HS-27A (cell line): ENCODE data around the gene ZNF746.
"Not testable (repeated sequence)": the region's sequence is repeated elsewhere in the genome, so short reads cannot be mapped to it uniquely, and the experiment has no call there.

ENCODE experiments used
- DNase-seq: peaks from one replicate; pipeline ENCODE4 v3.0.0-alpha.2; 2012; ENCODE audit warnings: low read depth, missing footprints

Gene ZNF746

DNA sequence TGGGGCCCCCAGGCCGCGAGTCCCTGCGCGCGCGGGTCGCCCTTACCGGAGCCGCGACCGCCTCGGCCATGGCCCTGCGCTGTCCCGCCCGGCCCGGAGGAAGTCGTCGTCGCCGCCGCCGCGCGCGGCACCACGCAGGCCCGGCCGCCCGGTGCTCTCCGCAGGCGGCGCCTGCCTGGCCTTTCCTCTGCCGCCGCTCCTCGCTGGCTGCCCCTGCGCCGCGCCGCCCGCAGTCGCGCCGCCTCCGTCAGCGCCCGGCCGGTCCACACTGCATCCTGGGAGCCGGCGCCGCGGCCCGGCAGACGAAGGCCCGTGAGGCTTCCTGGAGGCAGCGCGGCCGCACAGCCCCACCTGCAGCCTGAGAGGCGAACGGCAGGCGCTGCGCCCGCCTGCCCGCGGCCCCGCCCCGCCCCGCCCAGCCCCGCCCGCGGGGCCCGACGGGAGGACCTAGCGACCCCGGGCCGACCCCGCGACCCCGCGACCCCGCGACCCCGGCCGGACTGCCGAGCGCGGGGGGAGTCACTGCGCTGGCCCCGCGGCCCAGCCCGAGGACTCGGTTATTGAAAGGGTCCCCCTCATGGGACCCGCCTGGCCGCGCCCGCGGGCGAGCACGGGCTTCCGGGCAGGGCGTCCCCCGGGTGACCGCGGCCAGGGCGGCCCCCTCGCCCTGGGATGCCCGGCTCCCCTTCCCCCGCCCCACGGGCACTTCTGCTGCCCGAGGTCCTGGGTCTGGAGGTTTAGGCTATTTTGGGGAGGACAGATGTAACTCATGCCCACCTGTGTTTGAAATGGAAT, at the start of gene ZNF746:
Gene ZNF746 (minus strand): TSS at position 343 of the 795 bp plus-strand sequence. CDS start 273 bp downstream, at position 70.
- no peak for DNase-seq

DNA sequence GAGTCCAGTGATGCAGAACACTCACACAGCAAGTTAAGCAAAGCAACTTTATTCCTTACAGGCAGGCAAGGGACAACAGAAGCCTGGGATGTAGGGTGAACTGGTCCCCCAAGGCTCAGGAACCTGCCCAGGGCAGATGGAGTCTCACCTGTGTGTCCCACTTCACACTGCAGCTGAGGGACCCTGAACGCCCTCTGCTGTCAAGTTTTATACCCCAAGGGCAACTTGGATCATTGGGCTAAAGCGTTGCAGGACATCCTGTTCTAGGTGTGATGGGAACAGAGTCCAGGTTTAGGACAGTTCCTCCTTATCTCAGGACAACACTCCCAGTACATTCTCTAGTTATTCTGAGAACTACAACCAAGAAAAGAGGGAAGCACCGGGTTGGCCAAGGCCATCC, 49.5 kb upstream of the ZNF746 start:
- no peak for DNase-seq

DNA sequence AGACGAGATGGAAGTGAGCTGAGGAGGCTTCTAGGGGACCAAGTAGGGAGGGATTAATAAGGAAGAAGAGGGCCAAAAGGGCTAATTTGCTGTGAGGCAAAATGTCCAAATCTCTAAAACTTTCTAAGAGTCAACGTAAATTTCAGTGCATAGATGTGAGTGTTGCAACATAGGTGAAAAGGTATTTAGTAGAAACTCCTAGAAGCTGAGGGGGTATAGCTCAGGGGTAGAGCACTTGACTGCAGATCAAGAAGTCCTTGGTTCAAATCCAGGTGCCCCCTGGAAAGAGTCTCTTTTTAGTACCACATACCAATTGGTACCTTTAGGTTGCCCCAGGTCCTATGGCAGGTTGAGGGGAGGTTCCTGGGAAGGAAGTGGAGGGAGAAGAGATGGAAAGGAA, 48.7 kb upstream of the ZNF746 start:
- DNase-seq, result no peak

DNA sequence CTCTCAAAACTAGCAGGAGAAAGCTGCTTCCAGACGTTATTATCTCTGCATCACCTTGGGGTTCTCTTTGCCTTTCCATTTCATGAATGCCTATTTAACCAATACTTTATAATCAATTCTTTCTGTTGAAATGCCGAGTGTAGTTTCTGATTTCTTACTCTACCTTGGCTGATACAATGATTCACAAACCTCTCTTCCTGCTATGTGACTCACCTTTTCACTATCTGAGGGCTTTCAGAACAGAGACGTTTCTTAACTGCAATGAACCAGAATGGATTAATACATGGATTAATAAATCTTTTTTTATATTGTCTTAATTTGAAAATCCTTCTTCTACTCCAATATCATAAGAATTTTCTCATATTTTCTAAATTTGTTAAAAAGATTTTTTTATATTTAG, 46.4 kb upstream of the ZNF746 start:
- DNase-seq, result no peak

DNA sequence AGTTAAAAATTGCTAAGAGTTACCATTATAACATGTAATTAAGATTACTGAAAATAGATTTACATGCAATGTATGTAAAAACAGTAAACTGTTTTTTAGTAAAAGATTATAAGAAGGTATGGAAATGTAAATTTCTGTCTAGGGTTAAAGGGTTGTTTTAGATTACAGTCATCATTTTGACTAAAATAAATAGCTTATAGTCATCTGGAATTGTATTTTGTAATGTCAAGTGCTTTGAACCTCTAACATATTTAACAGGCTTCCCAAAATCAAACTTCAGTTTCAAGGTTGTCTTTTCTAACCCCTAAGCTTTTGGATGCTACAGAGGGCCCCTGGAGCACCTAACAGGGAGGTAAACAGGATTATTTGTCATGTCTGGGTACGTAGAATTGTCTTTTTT, 35.0 kb upstream of the ZNF746 start:
- no peak for DNase-seq

DNA sequence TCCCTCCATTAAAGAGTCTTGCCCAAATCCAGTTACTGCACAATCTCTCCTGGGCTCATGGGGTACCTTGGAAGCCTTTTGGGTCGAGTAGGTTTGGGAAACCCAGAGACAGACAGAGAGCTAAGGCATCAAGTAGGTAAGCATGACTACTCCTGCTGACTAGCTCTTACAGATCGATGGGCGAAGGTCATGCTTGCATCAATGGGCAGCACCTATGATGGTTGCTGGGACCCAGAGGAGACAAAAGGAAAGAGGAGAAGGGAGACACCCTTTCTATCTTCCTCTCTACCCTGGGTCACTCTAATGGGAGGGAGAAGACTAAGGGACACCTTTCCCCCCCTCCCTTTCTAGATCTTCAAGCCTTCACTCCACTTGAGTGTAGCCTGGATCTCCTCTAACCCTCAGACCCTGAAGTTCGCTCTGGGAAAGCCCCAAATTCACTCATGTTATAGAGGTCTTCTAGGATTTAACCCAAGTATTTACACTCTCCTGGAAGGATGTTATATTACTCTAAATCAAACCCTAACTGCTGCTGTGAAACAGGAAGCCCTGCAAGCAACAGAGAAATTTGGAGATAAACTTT, 31.6 kb upstream of the ZNF746 start:
- no peak for DNase-seq

DNA sequence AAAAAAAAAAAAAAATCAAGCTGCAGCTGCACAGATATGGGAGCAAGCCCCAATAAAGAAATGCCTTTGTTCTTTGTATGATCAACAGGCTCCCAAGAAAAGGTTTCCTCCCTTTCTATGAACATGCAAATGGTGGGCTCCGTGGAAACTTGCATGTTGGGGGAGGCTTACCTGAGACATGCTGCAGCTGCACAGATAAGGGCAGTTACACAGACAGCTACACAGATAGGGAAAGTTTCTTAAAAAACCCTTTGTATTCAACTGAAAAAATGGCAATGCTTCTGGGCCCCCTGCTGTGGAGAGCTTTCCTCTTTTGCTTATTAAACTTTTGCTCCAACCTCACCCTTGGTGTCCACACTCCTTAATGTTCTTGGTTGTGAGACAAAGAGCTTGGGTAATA, 29.8 kb upstream of the ZNF746 start:
- no peak for DNase-seq

DNA sequence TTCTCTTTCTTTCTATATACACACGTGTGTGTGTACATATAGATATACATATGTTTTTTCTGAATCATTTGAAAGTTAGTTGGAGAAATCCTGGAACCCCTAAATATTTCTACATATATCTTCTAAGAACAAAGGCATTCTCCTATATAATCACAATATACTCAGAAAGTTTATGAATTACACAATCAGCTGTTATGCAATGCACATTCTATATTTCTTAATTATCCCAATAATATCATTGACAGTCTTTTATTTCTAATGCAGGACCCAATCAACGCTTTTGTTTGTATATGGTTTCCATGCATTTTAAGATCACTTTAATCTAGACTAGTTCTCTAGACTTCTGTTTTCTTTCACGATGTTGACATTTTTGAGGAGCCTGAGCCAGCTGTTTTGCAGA, 27.7 kb upstream of the ZNF746 start:
- no peak for DNase-seq

DNA sequence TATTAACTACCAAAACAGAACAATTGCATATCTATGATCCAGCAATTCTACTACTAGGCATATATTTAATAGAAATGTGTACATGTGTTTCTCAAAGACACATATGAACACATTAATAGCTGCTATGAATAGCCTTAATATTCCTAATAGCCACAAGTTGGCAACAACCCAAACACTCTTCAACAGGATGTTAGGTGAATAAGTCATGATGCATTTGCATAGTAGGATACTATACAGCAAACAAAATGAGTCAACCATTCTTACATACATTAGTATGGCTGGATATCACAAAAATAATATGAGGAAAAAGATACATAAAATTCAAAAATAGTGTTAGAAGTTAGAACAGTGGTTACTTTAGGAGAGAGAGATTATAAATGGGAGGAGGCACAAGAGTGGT, 26.8 kb upstream of the ZNF746 start:
- no peak for DNase-seq

DNA sequence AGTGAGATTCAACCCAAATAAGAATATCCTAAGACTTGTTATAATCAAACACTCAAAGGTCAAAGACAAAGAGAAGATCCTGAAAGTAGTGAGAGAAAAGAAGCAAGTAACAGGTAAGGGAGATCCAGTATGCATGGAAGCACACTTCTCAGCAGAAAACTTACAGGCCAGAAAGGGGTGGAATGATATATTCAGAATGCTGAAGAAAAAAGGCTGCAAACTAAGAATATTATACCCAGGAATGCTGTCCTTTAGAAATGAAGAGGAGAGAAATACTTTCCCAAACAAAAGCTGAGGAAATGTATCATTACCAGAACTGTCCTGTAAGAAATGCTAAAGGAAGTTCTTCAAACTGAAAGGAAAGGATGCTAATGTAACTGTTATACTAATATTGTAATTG, 12.6 kb upstream of the ZNF746 start:
- no peak for DNase-seq

DNA sequence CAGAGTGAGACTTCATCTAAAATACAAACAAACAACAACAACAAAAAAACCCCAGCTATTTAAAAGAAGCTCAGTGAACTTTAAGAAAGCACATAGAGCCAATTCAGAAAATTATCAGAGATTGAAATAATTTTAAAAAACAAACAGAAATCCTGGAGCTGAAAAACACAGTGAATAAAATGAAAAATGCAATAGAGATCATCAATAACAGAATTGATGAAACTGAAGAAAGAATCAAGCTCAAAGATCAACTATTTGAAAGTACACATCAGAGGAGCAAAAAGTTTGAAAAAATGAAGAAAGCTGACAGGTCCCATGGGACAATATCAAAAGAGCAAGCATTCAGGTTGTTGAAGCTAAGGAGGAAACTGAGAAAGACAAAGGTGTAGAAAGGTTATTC, 12.2 kb upstream of the ZNF746 start:
- DNase-seq, result no peak

DNA sequence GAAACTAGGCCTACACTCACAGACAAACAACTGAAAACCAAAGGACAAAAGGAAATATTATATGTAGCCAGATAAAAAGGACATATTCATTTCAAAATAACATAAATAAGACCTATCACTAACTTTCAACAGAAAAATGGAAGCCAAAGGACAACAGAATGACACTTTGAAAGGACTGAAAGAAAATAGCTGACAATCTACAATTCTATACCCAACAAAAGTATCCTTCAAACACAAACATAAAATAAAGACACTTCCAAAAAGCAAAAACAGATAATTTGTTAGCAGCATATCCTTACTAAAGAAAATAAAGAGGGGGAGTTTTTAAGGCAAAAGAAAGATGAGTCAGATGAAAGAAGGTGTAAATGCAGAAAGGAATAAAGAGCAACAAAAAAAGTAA, 7.9 kb upstream of the ZNF746 start:
- DNase-seq, result no peak

DNA sequence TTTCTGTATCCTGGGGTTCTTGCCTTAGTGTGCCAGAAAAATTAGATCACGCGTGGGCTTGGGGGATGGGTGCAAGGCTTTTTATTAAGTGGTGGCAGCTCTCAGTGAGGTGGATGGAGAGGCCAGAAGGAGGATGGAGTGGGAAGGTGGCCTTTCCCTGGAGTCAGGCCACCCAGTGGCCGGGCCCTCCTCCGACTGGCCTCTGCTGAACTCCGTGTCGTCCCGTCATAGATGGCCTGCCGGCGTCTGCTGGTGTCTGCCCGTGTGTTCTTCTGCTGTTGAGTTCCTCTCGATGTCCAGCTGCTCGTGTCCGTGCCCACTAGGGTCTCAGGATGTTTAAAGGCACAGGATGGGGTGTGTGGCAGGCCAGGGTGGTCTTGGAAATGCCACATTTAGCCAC, 4.0 kb upstream of the ZNF746 start:
- no peak for DNase-seq

DNA sequence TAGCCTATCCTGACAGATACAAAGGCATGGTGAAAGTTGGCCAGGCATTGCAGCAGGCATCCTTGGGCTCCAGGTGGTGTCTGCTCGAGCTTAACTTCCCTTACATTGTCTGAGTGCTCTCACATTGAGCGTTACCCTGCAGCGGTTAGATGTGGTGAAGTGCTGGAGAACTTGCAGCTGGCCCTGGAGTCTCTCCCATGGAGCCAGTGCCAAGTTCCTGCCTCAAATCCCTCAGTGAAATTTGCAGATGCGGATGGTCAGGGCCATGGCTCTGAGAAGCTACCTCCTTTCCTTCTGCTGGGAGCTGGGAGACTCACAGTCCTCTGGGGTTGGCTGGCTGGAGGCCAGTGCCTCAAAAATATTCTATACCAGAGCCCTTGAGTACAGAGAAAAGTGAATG, 3.3 kb upstream of the ZNF746 start:
- no peak for DNase-seq

DNA sequence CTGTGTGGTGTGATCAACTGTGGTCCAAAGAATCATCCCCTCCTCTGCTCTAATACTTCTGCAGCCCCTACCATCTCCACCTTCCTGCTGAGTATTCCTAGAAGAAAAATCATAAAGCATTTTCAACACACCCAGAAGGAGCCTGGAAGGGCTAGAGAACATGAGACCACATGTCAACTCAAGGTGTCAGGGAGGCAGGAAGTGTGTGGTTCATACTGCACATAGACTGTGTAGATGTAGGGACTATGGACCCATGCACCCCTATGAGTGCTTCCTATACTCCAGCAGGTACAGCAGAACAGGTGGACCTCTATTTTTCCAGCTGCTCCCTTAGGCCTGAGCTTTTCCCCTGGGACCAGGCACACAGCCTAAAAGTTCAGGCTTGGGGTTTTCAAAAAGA, 2.6 kb upstream of the ZNF746 start:
- DNase-seq, result no peak

DNA sequence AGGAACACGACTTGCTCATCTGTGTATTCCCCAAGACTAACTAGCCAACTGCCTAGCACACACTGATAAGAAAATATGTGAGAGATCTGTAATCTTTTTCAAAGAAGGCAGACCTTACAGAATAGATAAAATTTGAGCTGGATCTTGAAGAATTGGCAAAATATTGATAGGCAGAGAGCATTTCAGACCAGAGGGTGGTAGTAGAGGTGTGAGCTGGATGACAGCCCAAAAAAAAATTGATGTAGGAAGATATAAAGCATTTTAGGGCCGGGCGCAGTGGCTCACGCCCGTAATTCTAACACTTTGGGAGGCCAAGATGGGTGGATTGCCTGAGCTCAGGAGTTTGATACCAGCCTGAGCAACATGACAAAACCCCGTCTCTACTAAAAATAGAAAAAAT, 1.2 kb upstream of the ZNF746 start:
- DNase-seq, result no peak

DNA sequence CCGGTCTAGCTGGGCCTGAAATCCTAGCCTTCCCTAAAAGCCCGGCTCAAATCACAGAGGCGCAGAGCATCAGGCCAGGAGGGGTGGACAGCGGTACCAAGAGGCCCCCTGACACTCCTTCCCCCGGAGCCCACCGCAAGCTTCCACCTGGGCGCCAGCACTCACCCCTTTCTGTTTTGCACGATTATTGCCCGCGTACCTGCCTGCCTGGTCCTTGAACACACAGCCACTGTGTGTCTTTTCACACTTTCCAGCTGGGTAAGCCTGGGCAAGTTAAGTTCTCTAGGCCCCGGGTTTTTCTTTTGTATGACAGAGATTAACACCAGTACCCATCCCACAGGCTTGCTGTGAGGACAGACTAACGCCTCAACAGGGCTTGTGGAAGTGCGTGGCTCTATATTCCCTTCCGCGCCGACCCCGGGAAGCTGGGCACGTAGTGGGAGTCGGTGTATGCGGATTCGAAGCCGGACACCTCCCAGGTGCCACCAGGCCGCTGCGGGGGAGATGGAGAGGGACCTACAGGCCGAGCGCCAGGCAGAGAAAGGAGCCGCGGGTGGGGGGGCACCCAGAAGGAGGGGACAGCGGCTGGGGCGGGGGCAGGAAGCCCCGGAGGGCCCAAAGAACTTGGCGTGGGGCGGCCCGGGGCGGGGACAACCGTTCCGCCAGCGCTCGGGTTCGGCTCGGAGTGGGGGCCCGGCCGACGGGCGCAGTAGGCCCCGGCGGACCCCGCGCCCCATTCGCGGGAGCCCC, 792 bp downstream of the ZNF746 start:
- no peak for DNase-seq

DNA sequence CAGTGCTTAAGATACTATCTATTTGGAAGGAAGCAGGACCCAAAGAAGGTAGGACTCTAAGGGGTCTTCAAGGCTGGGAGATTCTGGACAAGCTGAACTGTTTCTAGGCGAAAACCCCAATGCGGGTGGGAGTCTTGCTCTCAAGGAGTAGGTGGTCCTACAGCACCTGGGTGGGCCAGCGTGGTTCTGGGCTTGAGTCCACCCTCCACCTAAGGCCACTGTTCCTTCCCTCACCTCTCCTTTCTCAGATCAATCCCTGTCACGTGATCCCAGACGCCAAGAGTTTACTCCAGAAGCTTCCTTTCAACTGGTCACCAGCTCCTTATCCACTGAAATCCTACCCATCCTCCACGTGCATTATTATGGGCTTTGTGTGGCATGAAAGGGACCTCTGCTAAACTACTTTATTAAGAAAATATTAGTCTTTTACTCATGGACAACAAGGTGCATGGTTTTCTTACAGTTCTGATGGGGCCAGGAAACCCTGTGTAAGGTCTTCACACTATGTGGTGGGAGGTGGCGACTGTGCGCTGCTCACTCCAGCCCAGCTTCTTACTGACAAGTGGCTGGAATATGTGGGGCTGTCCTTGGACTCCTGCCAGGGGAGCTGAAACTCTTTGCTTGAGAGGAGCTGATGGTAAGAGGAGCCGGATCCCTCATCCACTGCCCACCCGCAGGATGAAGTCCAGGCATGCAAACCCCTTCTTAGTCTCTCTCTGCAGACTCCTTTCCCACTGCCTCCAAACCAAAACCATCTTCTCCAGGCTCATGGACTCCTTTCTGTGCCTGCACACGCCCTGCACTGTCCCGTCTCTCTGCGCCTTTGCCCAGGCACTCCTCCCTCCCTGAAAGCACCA, 1.6 kb downstream of the ZNF746 start:
- DNase-seq, result no peak

DNA sequence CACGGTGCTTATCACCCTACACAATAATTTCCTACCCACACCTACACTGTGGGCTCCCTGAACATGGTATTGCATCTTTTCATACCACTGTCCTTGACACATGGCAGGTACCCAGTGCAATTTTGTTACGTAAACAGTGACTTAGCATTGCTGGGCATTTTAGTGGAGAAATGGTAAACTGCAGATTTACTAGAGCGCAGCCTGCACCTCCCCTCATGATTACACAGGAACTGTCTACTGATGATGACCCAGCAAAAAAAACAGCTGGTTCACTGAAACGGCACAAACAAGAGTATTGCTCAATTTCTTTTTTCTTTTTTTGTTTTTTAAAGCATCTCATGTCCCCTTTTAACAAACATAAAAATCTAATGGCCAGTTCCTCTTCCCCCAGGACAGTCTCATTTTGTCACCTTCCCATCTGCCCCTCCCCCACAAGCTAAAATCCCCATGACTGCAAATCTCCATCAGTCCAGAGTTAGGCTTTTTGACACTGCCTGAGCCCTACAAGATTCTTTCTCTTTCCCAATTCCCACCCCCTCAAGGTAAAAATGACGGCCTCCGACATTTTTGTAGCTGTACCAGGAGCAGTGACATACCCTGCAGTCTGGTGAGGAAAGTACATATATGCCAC, 2.8 kb downstream of the ZNF746 start:
- no peak for DNase-seq

DNA sequence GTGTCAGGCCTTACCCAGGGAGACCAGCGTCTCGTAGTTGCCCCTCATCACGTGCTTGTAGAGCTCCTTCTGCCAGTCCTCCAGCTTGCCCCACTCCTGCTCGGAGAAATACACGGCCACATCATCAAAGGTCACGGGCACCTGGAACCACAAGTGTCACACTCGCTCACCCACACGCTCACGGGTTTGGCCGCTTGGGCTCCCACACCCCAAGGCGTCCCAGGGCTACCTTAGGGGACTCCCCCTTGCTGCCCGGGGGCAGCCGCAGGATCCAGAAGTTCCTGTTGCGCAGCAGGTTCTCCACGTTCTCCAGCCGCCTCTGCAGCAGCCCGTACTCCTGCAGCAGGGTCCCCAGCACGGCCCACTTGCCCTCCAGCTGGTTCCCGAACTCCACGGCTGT, 3.6 kb downstream of the ZNF746 start:
- DNase-seq, result not testable (repeated sequence)

DNA sequence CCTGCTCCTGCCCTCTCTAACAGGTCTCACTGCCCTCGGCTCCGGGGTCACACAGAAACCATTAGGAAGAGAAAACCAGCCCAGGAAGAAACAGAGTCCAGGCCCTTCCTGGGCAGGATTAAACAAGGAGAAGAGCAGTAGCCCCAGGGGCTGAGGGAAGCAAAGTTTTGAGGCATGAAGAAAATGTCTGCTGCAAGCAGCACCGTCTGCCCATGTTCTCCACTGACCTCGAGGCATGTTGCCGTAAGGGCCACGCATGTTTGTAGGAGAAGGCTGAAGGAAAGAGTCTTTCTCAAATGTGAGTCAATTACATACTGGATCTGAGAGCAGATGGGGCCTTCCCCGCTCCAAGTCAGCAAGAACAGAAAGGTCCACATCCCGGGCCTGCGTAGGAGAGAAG, 4.2 kb downstream of the ZNF746 start:
- no peak for DNase-seq
